Stimulated activated CD4-positive, alpha-beta T cell treated with anti-CD3 and anti-CD28 coated beads, TNF-alpha, amount 100 ng/mL, for 24 hours (primary cell): Measurements from ENCODE around the gene DBH.

ENCODE experiments used
- DNase-seq, 3 experiments: peaks; one replicate each; pipeline ENCODE4 v3.0.0-alpha.2; 2020; ENCODE audit warnings: low read depth in 3 of 3

The DBH gene

GRCh38 chr9:133643362-133643755 lies 7.2 kb downstream of the DBH start:
- DNase-seq, result no peak

DNA sequence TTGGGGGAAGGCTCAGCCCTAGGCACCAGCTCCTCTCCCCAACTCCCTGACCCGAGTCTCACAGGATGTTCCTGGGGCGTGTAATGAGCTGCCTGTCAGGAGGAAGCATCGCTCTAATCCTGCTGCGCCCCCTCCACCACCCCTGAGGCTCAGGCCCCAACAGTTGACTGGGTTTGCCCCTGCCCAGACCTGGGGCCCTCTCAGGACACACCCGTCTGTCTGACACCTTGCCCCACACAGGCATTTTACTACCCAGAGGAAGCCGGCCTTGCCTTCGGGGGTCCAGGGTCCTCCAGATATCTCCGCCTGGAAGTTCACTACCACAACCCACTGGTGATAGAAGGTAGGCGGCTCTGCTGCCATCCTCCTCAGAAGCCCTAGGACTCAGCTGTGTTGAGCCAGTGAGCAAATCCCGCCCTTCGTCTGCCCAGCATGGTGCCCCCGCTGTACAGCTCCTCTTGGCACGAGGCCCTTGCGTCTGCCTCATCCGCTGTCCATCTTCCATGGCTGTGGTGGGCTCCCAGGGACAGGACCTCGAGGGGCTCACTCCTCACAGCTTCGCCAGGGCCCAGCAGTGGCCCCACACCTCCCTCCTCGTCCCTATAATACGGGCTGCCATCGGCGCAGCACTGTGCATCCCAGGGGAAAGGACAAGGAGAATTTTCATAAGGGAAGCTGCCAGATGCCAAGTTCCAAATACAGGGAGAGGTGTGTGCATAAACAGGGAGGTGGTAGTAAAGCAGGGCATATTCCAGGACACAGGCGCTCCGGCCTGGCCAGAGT lies 8.0 kb downstream of the DBH start:
- DNase-seq, result no peak

GRCh38 chr9:133645021-133645765 lies 9.0 kb downstream of the DBH start:
- no peak for DNase-seq

DNA sequence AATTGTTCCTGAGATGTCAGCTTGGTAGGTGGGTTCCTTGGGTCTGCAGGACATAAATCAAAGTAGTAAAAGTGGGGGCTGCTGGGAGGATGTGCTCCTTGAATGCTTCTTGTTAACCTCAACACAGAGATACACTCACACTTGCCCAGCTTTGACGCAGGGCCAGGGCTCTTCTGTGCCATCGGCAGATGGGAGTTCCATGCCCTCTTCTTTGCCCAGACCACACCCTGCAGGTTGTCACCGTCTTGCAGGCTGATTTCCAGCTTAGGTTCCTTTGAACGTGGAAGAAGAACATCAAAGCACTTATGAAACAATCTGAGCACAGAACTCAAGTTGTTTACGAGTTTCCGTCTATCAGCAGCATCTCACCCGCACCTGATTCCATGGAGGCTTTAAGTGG lies 11.0 kb downstream of the DBH start:
- no peak for DNase-seq

DNA sequence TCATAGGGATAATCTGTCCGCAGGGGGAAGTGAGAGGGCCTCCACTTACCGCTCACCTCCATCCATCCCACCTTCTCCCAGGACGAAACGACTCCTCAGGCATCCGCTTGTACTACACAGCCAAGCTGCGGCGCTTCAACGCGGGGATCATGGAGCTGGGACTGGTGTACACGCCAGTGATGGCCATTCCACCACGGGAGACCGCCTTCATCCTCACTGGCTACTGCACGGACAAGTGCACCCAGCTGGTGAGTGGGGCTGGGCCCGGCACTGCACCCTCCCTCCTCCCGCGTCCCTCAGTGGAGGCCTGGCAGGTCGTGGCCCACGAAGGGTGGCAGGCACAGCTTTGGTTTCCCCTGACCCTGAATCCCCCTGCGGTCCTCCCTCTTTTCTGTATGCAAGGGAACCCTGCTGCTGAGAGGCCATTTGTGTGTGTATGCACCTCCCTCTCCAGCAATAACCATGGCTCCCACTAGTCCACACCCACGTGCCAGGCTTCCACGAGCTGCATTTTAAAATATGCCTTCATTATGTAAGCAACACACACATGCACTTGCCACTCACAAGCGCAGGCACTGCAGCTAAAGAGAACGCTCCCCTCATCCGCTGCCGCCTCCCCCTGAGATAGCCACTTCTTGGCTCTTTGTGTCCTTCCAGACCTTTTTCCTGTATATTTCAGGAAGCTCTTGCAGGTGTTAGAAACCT lies 11.8 kb downstream of the DBH start:
- no peak for DNase-seq

DNA sequence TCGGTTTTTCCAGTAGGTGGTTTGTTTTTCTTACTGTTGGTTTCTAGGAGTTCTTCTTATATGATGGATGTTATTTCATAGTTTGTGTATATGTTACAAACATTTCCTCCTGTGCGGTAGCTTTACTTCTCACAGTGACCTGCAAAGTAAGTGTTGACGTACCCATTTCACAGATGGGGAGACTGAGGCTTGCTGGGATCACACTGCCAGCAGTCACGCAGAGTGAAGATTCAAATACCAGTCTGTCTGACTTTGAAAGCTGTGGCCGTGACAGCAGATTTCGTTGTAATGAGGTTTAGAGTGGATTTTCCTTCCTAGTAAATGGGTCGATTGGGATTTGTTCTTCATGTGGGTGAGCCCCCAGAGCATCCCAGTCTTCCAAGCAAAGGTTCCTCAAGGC lies 13.0 kb downstream of the DBH start:
- DNase-seq, result no peak

GRCh38 chr9:133650026-133650425 lies 13.9 kb downstream of the DBH start:
- no peak for DNase-seq

GRCh38 chr9:133653638-133654037 lies 17.5 kb downstream of the DBH start:
- DNase-seq, result no peak

DNA sequence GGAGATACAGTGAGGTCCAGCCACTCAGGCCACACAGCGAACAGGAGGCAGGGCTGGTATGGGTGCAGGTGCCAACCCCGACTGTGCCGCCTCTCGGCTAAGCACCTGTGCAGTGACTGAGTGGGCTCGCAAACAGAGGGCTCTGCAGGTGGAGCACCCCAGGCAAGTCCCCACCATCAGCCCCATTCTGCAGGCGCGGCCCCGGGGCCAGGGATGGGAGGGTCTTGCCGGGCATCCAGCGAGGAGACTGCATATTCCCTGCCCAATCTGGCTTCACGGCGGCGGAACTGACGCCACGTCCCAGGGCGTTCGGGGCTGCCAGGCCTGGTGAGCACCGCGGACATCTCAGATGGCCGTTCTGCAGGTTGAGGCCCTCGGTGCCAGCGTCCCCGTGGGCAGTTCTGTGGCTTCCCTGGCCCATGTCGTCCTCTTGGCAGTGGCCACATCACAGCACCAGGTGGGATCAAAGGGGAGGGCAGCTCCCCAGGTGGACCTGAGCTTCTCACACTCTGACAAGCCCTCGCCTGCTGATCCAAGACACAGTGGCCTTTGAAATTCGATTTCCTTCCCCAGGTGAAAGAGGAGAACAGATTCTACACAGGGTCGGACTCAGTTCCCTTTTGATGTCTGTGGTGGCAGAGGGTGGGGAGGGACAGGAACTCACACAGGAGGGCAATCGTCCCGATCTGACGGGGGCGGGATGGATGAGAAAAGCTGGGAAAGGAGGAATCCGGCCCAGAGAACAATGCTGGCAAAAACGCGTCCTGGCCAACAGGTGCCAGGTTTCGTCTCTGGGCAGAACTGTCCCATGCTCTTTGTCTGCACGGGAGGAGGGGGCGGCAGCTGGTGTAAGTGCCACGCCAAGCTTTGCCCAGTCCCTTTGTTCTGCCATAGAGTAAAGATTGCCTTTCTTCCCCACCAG lies 18.8 kb downstream of the DBH start:
- DNase-seq, result no peak

- no peak for DNase-seq
Observed at GRCh38 chr9:133655701-133656100, 19.5 kb downstream of the DBH start.

- DNase-seq, result peak in 1 of 3 experiments; percentile 28
Observed at GRCh38 chr9:133656211-133657119, 20.3 kb downstream of the DBH start.

DNA sequence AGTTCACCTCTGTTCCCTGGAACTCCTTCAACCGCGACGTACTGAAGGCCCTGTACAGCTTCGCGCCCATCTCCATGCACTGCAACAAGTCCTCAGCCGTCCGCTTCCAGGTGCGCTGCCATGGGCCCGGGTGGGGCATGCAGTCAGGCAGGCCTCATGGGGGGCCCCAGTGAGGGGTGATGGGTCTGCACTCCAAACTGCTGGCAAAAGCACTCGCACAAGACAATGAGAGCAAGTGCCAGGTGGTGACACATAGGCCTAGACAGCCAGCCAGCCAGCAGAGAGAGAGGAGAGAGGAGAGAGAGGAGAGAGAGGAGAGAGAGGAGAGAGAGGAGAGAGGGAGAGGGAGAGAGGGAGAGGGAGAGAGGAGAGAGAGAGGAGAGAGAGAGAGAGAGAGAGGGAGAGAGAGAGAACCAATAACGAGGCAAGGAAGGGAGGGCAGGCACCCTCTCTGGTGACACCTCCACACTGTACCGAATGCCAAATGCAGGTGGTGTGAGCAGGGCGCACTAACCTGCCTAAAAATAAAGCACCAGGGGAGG lies 21.0 kb downstream of the DBH start:
- no peak for DNase-seq

DNA sequence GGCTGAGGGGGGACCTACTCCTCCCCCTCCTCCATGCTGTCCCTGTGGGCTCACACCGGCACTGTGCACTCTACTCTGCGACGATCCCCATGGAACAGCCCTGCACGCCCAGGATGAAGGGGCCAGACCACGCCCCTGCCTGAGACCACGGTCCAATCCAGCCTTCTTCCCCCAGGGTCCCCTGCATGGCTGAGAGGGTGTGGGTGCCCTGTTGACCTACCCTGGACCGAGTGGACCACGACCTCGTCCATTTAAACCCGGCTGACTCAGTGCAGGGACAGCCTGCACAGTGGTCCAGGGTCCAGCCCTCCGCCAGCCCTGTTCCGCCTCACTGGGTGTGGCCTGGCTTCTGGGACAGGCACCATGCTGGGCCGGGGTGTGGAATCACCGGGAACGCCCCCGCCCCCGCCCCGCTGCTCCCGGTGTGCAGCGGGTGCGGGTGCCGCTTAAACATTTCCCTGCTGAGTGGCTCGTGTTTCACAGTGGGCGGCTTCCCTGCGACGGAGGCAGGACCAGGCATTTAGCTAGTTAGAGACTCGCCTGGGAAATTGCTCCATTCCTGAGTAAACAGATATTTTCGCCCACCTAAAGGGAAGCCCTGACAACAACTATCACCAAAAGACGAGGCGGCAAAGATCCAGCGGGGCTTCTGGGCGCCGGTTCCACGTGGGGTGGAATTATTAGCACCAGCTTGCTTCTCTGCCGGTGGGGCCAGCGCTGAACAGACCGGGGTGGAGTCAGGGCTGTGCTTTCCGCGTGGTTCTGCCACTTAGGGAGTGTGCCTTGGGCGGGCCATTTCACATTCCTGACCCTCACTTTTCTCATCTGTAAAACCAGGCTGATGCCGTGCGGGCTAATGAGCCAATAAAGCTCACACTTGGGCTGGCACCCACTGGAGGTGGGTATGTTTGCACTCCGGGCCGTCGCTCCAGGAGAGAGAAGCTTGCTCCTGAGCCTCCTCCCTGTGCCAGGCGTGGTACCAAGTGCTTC lies 22.6 kb downstream of the DBH start:
- DNase-seq, result peak in 1 of 3 experiments; percentile 38

- no peak for DNase-seq
Observed at GRCh38 chr9:133659516-133659915, 23.4 kb downstream of the DBH start.

DNA sequence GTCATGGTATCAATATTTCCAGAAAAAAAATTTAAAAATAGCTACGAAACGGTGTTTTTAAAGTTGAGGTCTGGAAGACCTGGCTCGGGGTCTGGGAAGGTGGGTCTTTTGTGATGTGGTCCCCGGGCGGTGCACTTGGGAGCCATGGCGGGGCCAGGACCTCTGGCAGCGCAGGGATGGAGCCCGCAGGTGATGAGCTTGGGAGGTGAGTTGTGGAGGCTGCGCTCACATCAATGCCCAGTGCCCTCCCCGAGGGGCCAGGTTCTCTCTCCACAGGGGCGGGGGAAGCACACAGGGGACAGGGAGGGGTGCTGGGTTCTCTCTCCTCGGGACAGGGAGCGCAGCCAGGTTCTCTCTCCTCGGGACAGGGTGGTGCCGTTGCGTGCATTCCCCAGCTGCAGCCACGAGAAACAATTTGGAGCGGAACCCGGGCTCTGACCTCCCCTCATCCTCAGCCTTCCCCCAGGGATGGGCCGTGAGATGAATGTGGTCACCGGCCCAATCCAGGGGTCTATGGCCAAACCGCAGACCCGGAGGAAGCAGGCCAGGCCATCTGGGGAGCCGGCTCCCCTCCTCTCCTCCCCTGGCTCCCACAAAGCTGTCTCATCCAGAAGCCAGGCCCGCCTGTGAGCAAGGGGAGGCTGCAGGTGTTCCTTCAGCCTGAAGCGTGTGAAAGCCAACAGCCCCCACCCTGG lies 25.8 kb downstream of the DBH start:
- no peak for DNase-seq

DNA sequence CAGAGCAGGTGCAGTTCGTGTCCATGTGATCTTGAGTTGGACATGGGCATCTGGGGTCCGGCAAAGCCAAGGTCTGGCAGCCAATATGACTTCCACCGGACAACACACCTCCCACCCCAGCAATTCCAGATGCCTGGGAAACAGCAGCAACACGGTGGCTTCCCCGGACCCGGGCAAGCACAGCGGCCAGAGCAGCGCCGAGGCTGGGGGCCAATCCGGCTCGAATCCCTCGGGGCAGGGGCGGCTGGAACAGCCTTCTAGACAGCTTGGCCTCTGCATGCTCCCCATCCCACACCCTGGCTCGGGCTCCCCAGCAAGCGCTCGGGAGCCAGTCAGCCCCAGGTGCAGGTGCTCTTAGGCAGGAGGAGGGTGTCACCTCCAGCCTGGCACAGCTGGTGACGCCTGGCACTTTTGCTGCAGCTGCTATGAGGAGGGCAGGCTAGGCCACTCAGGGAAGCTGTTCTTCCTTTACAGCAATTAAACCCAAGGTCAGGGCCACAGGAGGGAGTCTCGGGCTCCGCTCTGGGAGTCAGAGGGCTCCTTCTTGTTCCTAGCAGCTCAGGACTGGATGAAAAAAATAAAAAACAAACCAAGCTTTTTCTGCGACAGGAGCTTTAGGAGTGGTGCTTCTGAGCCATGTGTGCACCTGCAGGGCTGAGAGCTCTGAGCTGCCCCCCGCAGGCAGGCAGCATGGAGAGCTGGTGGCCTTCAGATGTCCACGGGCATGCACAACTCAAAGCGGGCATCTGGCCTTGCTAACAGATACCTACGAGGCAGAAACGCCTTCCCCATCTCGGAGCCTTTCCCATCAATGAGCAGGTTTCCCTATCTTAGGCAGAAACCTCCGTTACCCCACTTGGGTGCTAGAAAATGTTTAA lies 28.2 kb downstream of the DBH start:
- no peak for DNase-seq

DNA sequence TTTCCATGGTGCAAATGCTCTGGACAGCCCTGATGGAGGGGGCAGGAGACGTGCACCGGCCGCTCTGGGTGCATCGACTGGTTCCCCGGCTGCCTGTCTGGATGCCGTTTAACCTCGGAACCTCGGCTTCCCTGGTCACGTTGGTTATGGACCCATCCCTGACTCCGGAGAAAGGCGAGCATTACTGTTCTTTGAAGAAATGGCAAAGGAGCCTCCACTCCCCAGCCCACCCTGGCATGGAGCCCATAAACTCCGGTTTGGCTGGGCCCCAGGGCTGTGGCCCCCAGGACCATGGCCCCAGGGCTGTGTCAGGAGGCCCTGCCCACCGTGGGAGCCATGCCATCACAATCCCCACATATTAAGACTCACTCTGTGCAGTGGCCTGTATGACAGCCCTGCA lies 28.9 kb downstream of the DBH start:
- DNase-seq, result no peak
